Measurements from ENCODE around the gene SARDH. TPM values are rescaled to one million over a fixed set of nuclear protein-coding genes. Genes with fewer than 3 reads are reported as not detected.

The SARDH gene
- total and polyA plus RNA-seq, 2 donors (not counting 1 experiment from before 2014, with no cell fraction given) = 0.03 to 0.07 TPM

DNA sequence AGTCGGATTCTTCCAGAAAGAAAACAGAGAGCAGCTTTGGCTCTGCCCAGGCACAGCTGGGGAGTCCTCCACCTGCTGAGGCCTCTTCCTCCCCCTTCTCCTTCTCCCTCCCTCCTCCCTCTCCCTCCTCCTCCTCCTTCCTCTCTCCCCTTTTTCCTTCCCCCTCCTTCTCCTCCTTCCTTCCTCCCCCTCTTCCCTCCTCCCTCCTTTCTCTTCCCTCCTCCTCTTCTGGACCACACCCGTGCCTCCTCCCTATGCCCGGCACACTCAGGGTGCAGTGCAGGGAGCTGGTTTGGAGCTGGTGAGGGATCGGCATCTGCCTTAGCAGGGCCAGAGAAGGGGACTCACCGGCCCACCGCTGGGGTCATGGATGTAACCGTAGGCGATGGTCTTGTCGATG, 71.8 kb downstream of the SARDH start:
- no peak overlapping the region for H2AFZ ChIP-seq (ENCODE audit: insufficient read depth, low read depth, low read length, poor library complexity, severe bottlenecking)
- H4K20me1 ChIP-seq (ENCODE audit: control insufficient read depth, insufficient read depth, low read length, poor library complexity, severe bottlenecking) = no peaks in the 10 kb centered on the region
- H3K4me3 Mint-ChIP-seq = no peak overlapping the region
- H3K4me1 Mint-ChIP-seq = no peaks in the 10 kb centered on the region
- no peak overlapping the region for H3K9ac ChIP-seq (ENCODE audit: low read length)
- H3K4me2 ChIP-seq (replicated peaks; ENCODE audit: low read depth, low read length, poor library complexity, severe bottlenecking) = no peak overlapping the region
- H3K4me1 ChIP-seq (ENCODE audit: control insufficient read depth in 2 of 2, insufficient read depth in 2 of 2, low read length in 2 of 2) = no peaks in the 10 kb centered on the region
- no peak overlapping the region for H3K4me3 ChIP-seq (ENCODE audit: control extremely low read depth in 1 of 5, extremely low read depth in 1 of 5, insufficient read depth in 1 of 5, low read depth in 2 of 5, low read length in 4 of 5)
- H3K9me3 ChIP-seq (ENCODE audit: control extremely low read depth in 1 of 3, control insufficient read depth in 2 of 3, insufficient read depth in 1 of 3, low read length in 2 of 3) = peaks cover 0 to 2% (median 0%) of the 10 kb centered on the region in 3 donors
- H3K27ac ChIP-seq (ENCODE audit: low read length in 2 of 2) = no peak overlapping the region
- ChIA-PET CTCF (no interaction called here), POLR2A (no interaction called here)
- H3K36me3 ChIP-seq (replicated peaks in 1 of 2; ENCODE audit: control extremely low read depth in 1 of 2, control insufficient read depth in 1 of 2, extremely low read depth in 1 of 2, insufficient read depth in 2 of 2, low read length in 1 of 2) = no peaks in the 10 kb centered on the region
- ATAC-seq (ENCODE audit: low read depth) = no peak
- no peak overlapping the region for H3K27ac Mint-ChIP-seq
- no peak for DNase-seq
- no peaks in the 10 kb centered on the region for H3K79me2 ChIP-seq (ENCODE audit: control insufficient read depth, insufficient read depth, low read length)
- no peaks in the 10 kb centered on the region for H3K27me3 Mint-ChIP-seq
- TF ChIP-seq, protein P1, sequence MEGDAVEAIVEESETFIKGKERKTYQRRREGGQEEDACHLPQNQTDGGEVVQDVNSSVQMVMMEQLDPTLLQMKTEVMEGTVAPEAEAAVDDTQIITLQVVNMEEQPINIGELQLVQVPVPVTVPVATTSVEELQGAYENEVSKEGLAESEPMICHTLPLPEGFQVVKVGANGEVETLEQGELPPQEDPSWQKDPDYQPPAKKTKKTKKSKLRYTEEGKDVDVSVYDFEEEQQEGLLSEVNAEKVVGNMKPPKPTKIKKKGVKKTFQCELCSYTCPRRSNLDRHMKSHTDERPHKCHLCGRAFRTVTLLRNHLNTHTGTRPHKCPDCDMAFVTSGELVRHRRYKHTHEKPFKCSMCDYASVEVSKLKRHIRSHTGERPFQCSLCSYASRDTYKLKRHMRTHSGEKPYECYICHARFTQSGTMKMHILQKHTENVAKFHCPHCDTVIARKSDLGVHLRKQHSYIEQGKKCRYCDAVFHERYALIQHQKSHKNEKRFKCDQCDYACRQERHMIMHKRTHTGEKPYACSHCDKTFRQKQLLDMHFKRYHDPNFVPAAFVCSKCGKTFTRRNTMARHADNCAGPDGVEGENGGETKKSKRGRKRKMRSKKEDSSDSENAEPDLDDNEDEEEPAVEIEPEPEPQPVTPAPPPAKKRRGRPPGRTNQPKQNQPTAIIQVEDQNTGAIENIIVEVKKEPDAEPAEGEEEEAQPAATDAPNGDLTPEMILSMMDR (IDR thresholded peaks at IDR 0.05) = no peak
- no peak for TF ChIP-seq EZH2 (IDR thresholded peaks at IDR 0.05; ENCODE audit: borderline replicate concordance, insufficient read depth, low read depth, low read length, poor library complexity, severe bottlenecking)
- no peaks in the 10 kb centered on the region for H3K27me3 ChIP-seq (replicated peaks in 1 of 4; ENCODE audit: control extremely low read depth in 1 of 4, control insufficient read depth in 3 of 4, insufficient read depth in 4 of 4, low read length in 3 of 4)
- WGBS (ENCODE audit: insufficient coverage) = 97% methylated on average over 7 of the region's 9 CpGs
- intact Hi-C loops (cut with micrococcal nuclease) = no loop called here
- H3K9me3 Mint-ChIP-seq (ENCODE audit: insufficient read depth) = no peaks in the 10 kb centered on the region

DNA sequence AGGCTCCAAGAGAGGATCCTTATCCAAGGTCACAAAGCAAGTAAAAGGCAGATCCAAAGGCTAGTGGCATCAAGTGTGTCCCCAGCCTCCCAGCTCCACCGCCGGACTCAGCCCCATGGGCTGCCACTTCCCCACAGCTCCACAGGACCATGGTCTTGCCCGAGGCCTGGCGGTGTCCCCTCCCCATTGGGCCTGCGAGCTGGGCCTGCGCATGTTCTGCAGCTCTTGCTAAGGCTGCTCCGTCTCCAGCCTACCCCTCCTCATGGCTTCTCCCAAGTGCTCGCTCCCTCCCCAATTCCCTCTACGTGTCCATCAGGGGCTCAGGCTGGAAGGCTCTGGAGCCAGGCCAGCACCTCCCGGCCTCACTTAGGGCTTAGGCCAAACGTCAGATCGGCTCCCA, 72.6 kb downstream of the SARDH start:
- no peak for TF ChIP-seq EZH2 (IDR thresholded peaks at IDR 0.05; ENCODE audit: borderline replicate concordance, insufficient read depth, low read depth, low read length, poor library complexity, severe bottlenecking)
- TF ChIP-seq, protein P1 (IDR thresholded peaks at IDR 0.05) = no peak
- Histone ChIP-seq H3K27ac (ENCODE audit: low read length in 2 of 2) (no peak overlapping the region), H3K4me1 (ENCODE audit: control insufficient read depth in 2 of 2, insufficient read depth in 2 of 2, low read length in 2 of 2) (no peaks in the 10 kb centered on the region), H3K36me3 (replicated peaks in 1 of 2; ENCODE audit: control extremely low read depth in 1 of 2, control insufficient read depth in 1 of 2, extremely low read depth in 1 of 2, insufficient read depth in 2 of 2, low read length in 1 of 2) (no peaks in the 10 kb centered on the region), H3K27me3 (replicated peaks in 1 of 4; ENCODE audit: control extremely low read depth in 1 of 4, control insufficient read depth in 3 of 4, insufficient read depth in 4 of 4, low read length in 3 of 4) (no peaks in the 10 kb centered on the region), H3K4me2 (replicated peaks; ENCODE audit: low read depth, low read length, poor library complexity, severe bottlenecking) (no peak overlapping the region), H3K9me3 (ENCODE audit: control extremely low read depth in 1 of 3, control insufficient read depth in 2 of 3, insufficient read depth in 1 of 3, low read length in 2 of 3) (no peaks in the 10 kb centered on the region), H3K9ac (ENCODE audit: low read length) (no peak overlapping the region), H3K79me2 (ENCODE audit: control insufficient read depth, insufficient read depth, low read length) (no peaks in the 10 kb centered on the region), H2AFZ (ENCODE audit: insufficient read depth, low read depth, low read length, poor library complexity, severe bottlenecking) (no peak overlapping the region), H3K4me3 (ENCODE audit: control extremely low read depth in 1 of 5, extremely low read depth in 1 of 5, insufficient read depth in 1 of 5, low read depth in 2 of 5, low read length in 4 of 5) (no peak overlapping the region), H4K20me1 (ENCODE audit: control insufficient read depth, insufficient read depth, low read length, poor library complexity, severe bottlenecking) (no peaks in the 10 kb centered on the region)
- no peak for DNase-seq
- ChIA-PET POLR2A (no interaction called here), CTCF (no interaction called here)
- intact Hi-C loops (cut with micrococcal nuclease) = no loop called here
- no peak overlapping the region for H3K27ac Mint-ChIP-seq
- H3K9me3 Mint-ChIP-seq (ENCODE audit: insufficient read depth) = no peaks in the 10 kb centered on the region
- ATAC-seq (ENCODE audit: low read depth) = no peak
- no peaks in the 10 kb centered on the region for H3K4me1 Mint-ChIP-seq
- WGBS (ENCODE audit: insufficient coverage) = 97% methylated on average over 10 of the region's 12 CpGs
- no peaks in the 10 kb centered on the region for H3K27me3 Mint-ChIP-seq
- no peak overlapping the region for H3K4me3 Mint-ChIP-seq
